Stromal cell of bone marrow (primary cell): Measurements from ENCODE around the gene ZNF326.
A peak's percentile ranks its signal among the peaks of the same experiment; 100 is the strongest.

Source experiments
- DNase-seq: peaks from one replicate; pipeline ENCODE4 v3.0.0-alpha.2; 2012; ENCODE audit warnings: low read depth

ZNF326 gene

GRCh38 chr1:89994805-89995597 lies at the start of gene ZNF326:
TSS of gene ZNF326 (plus strand) at chr1:89995110. CDS start at chr1:89995258, 148 bp downstream.
- DNase-seq, result peak; percentile 83

- no peak for DNase-seq
These were observed 48.9 kb upstream of the ZNF326 start for GRCh38 chr1:89945852-89946476.

- DNase-seq, result no peak
These were observed 48.4 kb upstream of the ZNF326 start for GRCh38 chr1:89946532-89946931.

- no peak for DNase-seq
These were observed 46.1 kb upstream of the ZNF326 start for GRCh38 chr1:89948722-89949345.

- DNase-seq, result no peak
These were observed 44.8 kb upstream of the ZNF326 start for GRCh38 chr1:89949991-89950624.

- no peak for DNase-seq
These were observed 44.2 kb upstream of the ZNF326 start for GRCh38 chr1:89950703-89951102.

GRCh38 chr1:89951766-89952604 lies 42.9 kb upstream of the ZNF326 start:
- DNase-seq, result peak; percentile 74

GRCh38 chr1:89952605-89953130 lies 42.2 kb upstream of the ZNF326 start:
- no peak for DNase-seq

- peak; percentile 89 for DNase-seq
These were observed 41.7 kb upstream of the ZNF326 start for GRCh38 chr1:89953131-89953626.

GRCh38 chr1:89953929-89954328 lies 41.0 kb upstream of the ZNF326 start:
- DNase-seq, result no peak

GRCh38 chr1:89954401-89954800 lies 40.5 kb upstream of the ZNF326 start:
- no peak for DNase-seq

- no peak for DNase-seq
These were observed 39.4 kb upstream of the ZNF326 start for GRCh38 chr1:89955311-89956205.

- no peak for DNase-seq
These were observed 37.8 kb upstream of the ZNF326 start for GRCh38 chr1:89957107-89957506.

GRCh38 chr1:89958851-89959654 lies 35.9 kb upstream of the ZNF326 start:
- DNase-seq, result no peak

- DNase-seq, result no peak
These were observed 35.2 kb upstream of the ZNF326 start for GRCh38 chr1:89959719-89960118.

GRCh38 chr1:89962024-89962741 lies 32.7 kb upstream of the ZNF326 start:
- no peak for DNase-seq

- DNase-seq, result no peak
These were observed 32.2 kb upstream of the ZNF326 start for GRCh38 chr1:89962742-89963075.

GRCh38 chr1:89965193-89965768 lies 29.6 kb upstream of the ZNF326 start:
- DNase-seq, result no peak
